HTR-8/SVneo (cell line): ENCODE measurements around the gene KANK4.
A peak's percentile ranks its signal among the peaks of the same experiment; 100 is the strongest.
"Not testable (repeated sequence)": the region's sequence is repeated elsewhere in the genome, so short reads cannot be mapped to it uniquely, and the experiment has no call there.

Experiments
- DNase-seq: peaks from one replicate; pipeline ENCODE4 v3.0.0; 2011; ENCODE audit warnings: low spot score, mixed read lengths; ENCODE audit not compliant: insufficient read length
- FAIRE-seq: peaks from 2 replicates; lab custom pipeline; 2011; peaks lifted over from hg19 to GRCh38; lab: Jason Lieb, UNC

KANK4 gene

DNA sequence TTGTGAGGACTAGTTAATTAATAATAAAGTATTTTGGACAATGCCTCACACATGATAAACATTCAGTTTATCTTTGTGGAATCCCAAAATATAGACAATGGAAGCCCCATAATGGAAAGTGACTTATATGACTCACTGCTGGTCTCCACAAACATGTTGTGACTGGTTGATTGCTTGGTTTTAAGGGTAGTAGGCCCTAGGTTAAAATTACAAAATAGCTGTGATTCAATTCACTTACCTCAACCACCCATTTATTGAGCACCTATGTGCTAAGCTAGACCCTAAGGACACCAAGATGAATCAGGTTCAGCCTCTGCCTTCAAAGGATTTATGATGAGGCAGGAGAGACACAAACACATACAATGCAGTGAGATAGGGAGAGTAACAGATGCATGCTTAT, 42.4 kb downstream of the KANK4 start:
- no peak for FAIRE-seq
- no peak for DNase-seq

DNA sequence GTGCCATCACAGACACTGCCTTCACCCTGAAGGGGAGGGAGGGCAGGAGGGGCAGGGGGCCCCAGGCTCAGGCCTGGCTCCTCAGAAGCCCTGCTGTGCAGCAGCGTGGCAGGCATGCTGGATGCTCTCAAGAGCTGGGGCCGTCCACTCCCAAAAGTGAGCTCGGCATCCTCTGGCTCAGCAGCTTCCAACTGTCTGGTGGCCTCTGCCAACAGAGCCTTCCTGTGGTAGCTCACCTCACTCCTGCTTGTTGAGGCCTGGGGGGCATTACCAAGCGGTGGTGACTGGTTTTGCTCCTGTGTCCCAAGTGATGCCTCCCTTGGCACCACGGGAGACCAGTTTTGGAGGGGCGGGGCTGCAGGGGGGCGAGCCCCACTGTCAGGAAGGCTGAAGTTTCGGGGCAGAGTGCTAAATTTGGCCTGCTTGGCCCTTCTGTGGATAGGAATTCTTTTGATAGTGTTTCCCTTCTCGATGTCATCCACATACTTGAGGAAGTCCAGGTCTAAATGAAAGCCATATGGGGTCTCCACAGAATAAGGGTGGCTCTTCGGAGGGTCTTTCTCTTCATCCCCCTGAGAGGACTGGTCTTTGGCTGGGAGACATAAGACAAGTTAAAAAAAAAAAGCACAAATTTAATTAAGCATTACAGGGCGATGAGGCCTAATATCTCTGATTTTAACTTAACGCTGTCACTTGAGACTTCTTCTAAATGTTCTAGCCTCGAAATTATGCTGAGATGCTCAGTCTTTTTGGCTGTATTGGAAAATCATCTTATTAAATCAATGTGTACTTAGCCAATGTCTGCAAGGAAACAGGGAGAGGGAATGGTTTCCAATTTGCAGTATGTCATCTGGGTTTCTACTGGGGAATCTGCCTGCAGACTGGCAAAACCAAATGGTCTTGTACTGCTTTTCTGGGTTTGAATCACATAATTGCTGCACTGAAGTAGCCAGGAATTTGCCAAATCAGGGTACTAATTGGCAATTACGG, 44.4 kb downstream of the KANK4 start:
- no peak for DNase-seq
- FAIRE-seq = no peak

DNA sequence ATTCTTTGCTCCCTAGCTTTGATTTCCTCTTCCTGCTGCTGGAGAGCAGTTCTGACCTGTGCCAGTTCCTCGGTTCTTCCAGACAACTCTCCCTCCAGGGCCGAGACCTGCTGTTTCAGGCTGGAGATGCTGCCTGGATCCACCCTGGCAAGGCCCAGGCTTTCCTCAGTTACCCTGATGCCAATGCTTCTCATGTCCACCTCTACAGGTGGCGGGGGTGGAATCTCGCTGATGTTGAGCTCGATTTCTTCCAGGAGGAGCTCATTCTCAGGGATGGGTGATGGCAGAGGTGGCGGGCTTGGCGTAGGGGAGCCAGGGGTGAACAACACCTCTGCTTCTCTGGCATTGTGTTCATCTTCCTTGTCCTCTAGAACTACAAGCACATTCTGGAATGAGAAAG, 45.3 kb downstream of the KANK4 start:
- FAIRE-seq = no peak
- DNase-seq = no peak

DNA sequence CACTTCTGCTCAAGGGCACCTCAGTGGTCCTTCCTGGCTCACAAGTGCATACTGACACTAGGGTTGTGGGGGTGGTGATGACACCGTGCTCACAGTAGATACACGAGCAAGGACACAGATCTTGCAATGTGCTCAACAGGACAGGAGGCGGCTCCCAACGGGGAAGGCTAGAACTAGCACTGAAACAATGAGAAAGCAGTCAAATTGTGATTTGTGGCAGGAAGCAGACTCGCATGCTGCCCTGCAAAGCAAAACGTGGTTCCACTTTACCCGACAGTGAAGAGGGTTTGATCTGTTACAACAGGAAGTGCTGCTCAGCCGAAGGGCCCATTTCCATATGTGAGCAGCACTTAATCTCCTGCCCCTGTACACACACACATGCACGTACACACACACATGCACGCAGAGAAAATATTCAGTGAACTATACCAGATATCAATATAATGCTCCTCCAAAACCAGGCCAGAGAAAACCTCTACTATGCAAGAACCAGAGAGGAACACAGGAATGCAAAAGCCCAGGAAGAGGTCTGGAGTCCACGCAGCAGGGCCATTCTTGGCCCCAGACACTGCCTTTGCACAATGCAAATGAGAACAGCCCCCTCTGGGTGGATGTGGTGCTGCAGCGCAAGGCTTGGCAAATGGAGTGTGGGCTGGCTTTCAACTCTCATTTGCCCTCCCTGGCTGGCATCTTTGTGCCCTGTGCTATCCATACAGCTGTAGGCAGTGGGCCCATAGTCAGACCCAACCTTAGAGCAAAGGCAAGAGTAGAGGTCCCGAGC, 47.1 kb downstream of the KANK4 start:
- no peak for FAIRE-seq
- no peak for DNase-seq

DNA sequence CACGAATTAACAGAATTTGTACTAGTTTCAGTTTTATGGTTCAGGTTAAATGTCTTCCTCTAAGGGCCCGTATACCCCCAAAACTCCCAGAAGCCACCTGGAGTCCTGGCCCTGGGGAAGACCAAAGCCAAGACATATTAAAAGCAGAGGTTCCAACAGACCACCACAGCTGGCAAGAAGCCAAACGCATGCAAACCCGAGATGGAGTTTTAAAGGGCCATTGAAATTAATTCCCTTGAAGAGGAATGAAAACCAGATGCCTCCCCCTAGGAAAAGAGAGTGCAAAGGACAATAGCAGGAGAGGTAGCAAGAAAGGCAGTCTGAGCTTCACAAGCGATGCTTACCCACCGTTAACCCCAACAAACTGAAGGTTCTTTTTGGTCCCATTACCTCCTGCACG, 48.1 kb downstream of the KANK4 start:
- FAIRE-seq (no peak), DNase-seq (no peak)

DNA sequence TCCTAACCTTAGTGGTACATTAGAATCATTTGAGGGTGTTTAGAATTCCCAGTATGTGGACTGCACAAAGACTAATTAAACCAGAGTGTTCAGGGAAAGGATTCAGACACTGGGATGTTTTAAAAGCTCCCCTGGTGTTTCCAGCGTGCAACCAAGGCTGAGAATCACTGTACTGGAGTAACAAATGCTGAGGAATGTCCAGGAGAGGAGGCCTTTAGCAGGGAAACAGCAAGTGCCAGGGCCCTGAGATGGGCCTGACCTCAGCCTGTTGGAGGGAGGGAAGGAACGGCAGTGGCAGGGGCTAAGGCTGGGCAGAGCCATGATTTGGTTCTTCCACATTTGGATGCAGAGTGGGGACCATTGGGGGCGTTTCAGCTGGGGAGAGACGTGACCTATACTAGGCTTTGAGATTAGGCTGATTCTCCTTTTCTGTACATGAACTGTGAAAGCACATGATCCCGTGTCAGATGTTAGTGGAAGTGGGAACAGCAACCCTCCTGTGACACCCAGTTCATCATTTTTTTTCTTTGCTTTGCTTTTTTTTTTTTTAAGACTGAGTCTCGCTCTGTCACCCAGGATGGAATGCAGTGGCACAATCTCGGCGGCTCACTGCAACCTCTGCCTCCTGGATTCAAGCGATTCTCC, 49.3 kb downstream of the KANK4 start:
- DNase-seq (no peak), FAIRE-seq (no peak)

DNA sequence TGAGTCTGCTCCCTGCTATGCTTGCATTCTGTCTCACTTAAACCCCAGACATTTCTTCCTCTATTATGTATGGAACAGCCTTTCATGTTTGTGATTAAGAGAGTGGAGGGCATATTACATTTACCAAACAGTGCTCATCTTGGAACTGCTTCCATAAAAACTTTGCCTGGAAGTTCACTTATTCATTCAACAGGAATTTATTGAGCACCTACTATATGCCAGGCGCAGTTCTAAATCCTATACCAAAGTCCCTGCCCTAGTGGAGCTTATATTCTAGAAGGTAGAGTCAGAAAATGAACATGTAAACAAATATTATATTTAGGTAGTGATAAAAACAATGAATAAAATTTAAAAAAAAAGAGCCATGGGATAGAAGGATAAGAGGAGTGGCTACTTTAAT, 49.8 kb downstream of the KANK4 start:
- FAIRE-seq = no peak
- no peak for DNase-seq

DNA sequence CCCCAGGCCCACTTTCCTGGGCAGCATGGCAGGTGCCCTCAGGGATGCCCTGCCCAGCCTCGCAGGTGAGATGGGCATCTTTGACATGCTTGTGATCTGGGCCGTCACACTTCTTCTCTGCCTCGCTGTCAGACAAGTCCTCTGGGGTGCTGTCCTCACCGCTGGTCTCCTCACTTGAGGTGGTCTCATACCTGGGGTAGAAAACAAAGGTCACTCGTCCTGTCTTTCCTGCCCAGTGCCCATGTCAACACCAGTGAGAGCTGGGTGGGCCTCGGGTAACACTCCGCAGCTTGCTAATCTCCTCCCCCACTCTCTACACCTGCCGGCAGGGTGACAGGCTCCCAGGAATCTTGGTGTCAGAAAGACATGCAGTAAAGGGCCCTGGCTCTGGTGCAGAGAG, 50.9 kb downstream of the KANK4 start:
- DNase-seq (no peak), FAIRE-seq (no peak)

DNA sequence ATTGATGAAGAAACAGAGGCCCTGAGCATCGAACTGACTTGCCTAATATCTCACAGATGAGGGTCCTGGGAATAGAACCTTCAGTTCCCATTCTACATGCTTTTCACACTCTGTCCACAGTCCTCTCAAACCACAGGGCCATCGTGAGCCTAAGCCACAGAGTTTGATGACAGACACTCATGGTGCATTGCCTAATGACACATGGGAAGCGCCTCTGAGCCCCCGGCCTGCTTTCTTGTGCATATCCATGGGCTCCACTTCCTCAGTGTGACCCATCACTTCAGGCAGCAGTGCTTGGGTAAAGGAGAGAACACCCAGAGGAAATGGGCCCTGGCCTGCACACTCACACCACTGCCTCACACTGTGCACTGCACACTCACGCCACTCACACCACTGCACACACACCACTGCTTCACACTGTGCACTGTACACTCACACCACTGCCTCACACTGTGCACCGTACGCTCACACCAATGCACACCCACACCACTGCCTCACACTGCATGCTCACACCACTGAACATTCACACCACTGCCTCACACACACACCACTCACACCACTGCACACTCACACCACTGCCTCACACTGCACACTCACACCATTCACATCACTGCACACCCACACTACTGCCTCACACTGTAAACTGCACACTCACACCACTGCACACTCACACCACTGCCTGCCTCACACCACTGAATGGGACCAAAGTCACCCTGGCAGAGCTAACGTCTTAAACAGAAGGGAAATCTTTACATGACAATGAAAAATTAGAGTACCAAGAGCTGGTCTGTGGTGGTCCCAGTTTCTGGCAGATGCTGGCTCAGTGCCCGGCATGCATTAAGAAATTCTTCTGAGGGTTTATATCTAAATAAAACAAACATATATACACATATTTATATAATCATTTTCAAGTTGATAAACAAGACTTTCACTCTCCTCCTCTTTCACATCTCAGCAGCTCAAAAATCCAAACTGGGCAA, 53.0 kb downstream of the KANK4 start:
- FAIRE-seq (peak; percentile 90), DNase-seq (no peak)

DNA sequence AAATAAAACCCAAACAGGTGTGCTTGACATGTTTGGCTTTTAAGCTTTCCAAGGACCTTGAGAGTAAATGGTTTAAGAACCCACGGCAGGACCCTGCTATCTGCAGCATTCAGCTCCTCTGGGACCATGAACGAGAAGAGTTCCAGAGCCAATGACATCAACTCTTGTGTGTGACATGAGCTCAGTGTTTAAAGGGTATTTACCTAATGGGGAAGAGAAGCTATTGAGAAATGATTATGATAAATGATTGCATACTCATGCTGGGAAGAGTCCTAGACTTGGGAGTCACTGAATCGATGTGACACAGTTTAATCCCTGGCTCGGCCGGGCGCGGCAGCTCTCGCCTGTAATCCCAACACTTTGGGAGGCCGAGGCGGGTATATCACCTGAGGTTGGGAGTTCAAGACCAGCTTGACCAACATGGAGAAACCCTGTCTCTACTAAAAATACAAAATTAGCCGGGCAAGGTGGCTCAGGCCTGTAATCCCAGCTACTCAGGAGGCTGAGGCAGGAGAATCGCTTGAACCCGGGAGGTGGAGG, 55.4 kb downstream of the KANK4 start:
- DNase-seq = no peak
- no peak for FAIRE-seq

DNA sequence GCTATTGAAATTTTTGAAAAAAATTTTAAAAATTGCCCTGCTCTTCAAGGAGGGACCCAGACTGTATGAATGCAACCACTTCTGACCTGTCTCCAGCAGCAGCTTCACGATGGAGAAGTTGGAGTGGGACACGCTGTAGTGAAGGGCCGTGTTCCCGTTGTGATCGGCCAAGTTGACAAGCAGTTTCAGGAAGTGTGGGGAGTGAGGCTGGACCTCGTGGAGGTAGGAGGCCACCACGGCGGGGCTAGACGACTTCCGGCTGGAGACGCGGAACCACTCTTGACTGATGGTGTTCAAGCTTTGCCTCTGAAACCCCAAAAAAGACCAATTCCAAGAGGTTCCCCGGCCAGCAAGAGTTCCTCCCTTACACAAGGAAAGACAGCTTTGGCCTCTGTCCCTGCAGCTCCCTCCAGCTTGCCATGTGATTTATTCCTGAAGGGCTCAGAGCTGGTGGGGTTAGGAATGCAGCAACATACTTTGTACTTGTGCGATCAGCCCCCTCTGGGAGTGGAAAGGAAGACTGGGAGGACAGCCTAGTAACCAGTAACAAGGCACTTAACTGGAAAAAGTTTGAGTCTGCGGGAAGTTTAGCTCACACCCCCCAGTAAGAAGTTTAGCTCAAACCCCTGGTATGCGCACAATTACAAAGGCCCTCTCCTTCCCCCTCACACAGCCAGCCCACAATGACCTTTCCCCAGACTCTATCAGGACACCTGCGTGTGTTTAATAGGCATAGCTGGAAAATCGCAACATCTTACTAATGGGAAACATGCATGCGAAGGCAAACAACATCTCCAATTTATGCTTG, 56.0 kb downstream of the KANK4 start:
- no peak for FAIRE-seq
- DNase-seq = no peak

DNA sequence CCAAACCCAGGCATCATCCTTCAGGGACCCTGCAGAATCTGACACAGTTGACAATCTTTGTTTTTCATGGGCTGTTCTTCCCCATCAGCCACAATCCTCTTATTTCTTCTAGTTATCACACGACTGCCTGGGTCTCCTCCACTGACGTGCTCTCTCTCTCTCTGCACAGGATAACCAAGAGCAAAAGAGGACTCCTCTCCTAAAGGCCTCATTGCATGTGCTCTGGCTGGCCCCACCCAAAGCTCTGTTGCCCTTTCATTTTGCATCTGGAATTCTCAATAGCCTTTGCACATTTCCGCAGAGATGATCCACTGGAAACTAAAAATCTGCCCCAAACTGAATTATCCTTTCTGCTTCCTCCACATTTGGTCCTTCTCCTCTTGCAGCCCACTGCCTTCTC, 58.5 kb downstream of the KANK4 start:
- DNase-seq (no peak), FAIRE-seq (no peak)

DNA sequence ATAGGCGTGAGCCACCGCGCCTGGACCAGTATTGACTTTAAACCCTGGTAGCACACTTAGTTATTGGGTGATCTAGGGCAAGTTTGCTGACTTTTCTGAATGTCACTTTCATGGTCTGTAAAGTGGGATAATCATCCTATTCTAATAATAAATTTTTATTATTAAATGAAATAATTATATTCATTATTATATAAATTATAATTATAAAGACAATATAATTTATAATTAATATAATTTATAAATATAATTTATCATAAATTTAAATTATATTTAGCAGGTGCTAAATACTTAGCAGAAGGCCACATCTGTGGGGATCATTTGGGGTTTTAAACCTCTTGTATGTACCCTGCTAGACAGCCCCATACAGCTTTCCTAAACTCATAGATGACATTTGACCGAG, 59.7 kb downstream of the KANK4 start:
- no peak for FAIRE-seq

DNA sequence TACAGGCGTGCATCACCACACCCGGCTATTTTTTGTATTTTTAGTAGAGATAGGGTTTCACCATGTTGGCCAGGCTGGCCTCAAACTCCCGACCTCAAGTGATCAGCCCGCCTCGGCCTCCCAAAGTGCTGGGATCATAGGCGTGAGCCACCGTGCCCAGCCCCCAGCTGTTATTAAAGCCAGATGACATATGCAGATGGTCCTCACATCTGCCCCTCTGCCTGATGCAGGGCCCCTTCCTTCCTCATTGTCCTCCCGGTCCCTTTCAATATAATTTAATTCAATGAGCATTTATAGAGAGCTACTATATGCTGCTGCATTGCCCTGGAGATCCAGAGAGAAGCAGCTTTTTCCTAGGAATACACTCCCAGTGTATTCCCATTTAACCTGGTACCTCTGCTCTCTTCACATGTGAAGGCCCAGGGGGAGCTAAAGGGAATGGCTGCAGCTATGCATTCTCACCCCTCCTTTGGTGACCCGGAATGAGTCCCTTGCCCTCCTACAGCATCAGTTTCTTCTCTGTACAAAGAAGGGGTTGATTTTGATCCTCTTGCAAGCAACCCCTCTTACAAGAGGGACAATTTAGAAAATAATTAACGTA, 69.0 kb downstream of the KANK4 start:
- FAIRE-seq (no peak), DNase-seq (no peak)

More for the DNA sequence above, 59.7 kb downstream of the KANK4 start:
- no peak for DNase-seq

DNA sequence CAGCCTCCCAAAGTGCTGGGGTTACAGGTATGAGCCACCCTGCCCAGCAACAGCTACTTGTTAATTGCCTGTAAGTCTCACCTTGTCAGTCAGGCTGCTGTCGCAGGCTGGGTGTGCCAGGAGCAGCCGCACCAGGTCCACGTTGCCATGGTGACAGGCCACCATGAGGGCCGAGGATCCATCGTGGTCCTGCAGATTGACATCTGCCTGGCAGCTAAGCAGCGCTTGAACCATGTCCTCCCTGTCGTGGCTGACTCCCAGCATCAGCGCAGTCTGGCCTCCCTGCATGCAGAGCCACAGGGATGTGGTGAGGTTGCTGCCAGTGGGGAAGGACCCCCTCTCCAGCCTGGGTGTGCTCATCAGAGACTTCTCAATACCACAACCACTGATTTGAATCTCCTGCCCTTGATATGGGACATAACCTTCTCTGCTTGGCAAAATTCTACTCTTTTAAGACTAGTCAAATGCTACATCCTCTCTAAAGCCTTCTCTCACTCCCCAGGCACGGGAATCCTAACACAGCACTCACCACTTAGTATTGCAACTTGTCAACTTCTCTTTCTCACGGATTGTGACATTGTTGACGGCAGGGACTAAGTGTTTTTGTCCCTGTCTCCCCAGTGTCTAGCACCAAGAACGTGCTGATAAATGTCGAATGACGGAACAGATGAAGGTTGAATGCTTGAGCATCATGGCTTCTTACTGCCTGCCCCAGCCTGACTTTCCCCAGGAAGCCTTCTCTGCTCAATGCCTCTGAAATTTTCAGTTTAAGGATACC, 71.7 kb downstream of the KANK4 start:
- no peak for DNase-seq
- no peak for FAIRE-seq

DNA sequence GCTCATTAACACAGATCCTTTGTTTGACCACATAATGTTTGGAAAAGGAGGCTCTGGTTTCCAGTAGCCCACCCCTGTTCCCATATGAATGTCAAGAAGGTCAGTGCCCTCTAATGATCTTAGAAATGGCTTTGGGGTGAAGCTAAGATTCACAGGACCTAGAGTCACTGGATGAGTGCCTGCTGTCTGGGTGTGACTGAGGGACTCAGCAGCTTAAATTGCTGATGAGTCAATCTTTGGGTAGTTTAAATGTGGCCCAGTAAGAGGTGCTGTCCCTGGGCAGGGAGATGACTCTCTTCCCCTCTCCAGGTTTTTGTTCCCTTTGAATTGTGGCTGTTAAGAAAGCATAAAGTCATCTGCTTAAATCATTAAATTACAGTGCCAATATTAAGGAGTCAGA, 74.0 kb downstream of the KANK4 start:
- FAIRE-seq (no peak), DNase-seq (no peak)

DNA sequence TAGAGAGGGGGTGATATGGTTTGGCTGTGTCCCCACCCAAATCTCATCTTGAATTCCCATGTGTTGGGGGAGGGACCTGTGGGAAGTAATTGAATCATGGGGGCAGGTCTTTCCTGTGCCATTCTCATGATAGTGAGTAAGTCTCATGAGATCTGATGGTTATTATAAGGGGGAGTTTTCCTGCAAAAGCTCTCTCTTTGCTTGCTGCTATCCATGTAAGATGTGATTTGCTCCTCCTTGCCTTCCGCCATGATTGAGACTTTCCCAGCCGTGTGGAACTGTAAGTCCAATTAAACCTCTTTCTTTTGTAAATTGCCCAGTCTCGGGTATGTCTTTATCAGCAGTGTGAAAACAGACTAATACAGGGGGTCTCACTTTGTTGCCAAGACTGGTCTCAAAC, 74.9 kb downstream of the KANK4 start:
- FAIRE-seq, DNase-seq: not testable (repeated sequence)
